ENCODE data around the gene MXD1. TPM values are rescaled to one million over a fixed set of nuclear protein-coding genes. Genes with fewer than 3 reads are reported as not detected.

MXD1 gene
- total RNA-seq, 1 donor from 2014 or later: 3.5 TPM

DNA sequence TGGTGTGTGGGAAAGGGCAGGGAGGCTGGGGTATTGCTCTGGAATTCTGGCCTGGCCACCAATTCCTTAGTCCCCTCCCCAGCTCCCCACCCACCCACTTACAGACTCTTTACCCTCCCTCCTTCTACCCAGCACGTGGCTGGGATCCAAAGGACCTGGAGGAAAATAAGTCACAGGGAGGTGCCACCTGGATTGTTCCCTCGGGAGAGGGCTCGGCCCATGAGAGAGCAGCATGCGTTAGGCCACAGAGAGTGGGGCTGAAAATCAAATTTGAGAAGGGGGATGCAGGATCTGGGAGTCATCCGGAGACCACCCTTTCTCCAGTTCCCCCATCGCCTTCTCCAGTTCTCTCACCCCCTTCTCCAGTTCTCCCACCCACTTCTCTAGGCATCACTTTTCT lies 43.6 kb downstream of the MXD1 start:
- no peaks in the 10 kb centered on the region for H3K9me3 ChIP-seq (replicated peaks)
- intact Hi-C loops (cut with micrococcal nuclease): no loop called here
- no peak overlapping the region for H3K4me3 ChIP-seq
- DNase-seq: no peak
- no peaks in the 10 kb centered on the region for H3K36me3 ChIP-seq
- no peak overlapping the region for H3K27ac ChIP-seq (replicated peaks)
- H3K4me1 ChIP-seq: no peaks in the 10 kb centered on the region
- TF ChIP-seq, protein P1, sequence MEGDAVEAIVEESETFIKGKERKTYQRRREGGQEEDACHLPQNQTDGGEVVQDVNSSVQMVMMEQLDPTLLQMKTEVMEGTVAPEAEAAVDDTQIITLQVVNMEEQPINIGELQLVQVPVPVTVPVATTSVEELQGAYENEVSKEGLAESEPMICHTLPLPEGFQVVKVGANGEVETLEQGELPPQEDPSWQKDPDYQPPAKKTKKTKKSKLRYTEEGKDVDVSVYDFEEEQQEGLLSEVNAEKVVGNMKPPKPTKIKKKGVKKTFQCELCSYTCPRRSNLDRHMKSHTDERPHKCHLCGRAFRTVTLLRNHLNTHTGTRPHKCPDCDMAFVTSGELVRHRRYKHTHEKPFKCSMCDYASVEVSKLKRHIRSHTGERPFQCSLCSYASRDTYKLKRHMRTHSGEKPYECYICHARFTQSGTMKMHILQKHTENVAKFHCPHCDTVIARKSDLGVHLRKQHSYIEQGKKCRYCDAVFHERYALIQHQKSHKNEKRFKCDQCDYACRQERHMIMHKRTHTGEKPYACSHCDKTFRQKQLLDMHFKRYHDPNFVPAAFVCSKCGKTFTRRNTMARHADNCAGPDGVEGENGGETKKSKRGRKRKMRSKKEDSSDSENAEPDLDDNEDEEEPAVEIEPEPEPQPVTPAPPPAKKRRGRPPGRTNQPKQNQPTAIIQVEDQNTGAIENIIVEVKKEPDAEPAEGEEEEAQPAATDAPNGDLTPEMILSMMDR (IDR thresholded peaks at IDR 0.05; ENCODE audit: borderline replicate concordance): no peak
- H3K27me3 ChIP-seq (ENCODE audit: low read depth): no peaks in the 10 kb centered on the region

DNA sequence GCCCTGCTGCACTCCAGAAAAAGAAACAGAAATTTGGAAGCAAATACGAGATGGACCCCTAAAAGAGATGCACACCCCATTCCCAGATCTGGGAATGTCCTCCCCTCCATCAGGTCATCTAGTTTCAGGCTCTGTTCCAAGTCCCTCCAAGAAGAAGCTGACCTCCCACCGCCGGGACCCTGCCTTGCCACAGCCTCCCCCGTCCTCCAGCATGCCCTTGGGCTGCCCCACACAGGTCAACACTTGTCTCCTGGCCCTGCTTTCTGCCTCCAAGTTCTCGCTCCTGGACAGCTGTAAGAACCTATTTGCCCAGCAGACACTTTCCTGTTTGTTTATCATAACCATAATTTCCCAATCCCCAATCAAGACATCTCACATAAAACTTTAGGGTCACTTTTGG lies 44.5 kb downstream of the MXD1 start:
- no peak for DNase-seq
- intact Hi-C loops (cut with micrococcal nuclease): no loop called here
- Histone ChIP-seq H3K4me1 (no peaks in the 10 kb centered on the region), H3K9me3 (replicated peaks) (no peaks in the 10 kb centered on the region), H3K36me3 (no peaks in the 10 kb centered on the region), H3K27me3 (ENCODE audit: low read depth) (no peaks in the 10 kb centered on the region), H3K4me3 (no peak overlapping the region), H3K27ac (replicated peaks) (no peak overlapping the region)
- TF ChIP-seq, protein P1 (IDR thresholded peaks at IDR 0.05; ENCODE audit: borderline replicate concordance): no peak

DNA sequence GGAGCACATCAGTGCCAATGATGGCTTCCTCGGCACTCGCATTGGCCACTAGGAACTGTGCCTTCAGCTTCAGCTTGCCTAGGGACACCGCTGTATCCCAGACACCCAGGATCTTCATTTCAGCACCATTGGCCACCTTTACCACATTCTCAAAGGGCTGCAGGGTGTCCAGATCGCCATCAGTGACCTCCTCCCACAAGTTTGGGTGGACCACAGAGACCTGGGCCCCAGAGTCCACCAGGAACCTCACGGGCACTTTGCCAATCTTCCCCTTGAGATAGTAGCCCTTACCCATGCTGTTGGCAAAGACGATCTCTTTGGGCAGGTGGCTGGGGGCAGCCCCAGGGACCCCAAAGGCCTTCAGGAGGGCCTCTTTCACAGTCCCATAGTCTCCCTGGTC lies 45.9 kb downstream of the MXD1 start:
- Histone ChIP-seq H3K9me3 (replicated peaks) (no peaks in the 10 kb centered on the region), H3K27ac (replicated peaks) (no peak overlapping the region), H3K27me3 (ENCODE audit: low read depth) (no peaks in the 10 kb centered on the region), H3K4me3 (no peak overlapping the region), H3K4me1 (no peaks in the 10 kb centered on the region), H3K36me3 (no peaks in the 10 kb centered on the region)
- TF ChIP-seq, protein P1 (IDR thresholded peaks at IDR 0.05; ENCODE audit: borderline replicate concordance): no peak
- no peak for DNase-seq
- intact Hi-C loops (cut with micrococcal nuclease): no loop called here

DNA sequence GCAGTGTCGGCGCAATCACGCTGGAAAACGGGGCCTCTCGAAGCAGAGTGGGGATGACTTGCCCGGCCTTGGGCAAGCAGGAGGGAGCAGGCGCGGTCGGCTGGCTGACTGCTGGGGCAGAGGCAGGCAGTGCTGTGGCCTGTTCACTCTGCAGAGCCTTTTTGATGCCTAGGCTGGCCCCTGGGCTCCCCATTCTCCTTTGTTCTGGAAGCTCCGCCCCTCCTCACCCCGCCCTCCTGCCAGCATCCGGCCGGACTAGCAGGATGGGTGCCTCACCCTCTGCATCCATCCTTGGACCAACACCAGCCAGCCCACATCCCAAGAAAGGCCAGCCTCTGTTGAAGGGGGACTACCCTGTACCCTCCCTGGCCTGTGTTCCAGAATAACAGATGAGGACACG lies 46.6 kb downstream of the MXD1 start, which contains the start of gene ASPRV1:
Gene ASPRV1, minus strand, starts transcription at position 136 of the 400 bp plus-strand sequence. CDS start 195 bp downstream, outside the sequence.
- H3K27ac ChIP-seq (replicated peaks): no peak within 1 kb of the TSS
- H3K4me3 ChIP-seq: no peak within 1 kb of the TSS
- DNase-seq: no peak
- no peaks in the 10 kb centered on the region for H3K27me3 ChIP-seq (ENCODE audit: low read depth)
- H3K9me3 ChIP-seq (replicated peaks): no peaks in the 10 kb centered on the region
- TF ChIP-seq, protein P1 (IDR thresholded peaks at IDR 0.05; ENCODE audit: borderline replicate concordance): no peak
- intact Hi-C loops (cut with micrococcal nuclease): no loop called here
- no peaks in the 10 kb centered on the region for H3K36me3 ChIP-seq
- H3K4me1 ChIP-seq: no peaks in the 10 kb centered on the region

DNA sequence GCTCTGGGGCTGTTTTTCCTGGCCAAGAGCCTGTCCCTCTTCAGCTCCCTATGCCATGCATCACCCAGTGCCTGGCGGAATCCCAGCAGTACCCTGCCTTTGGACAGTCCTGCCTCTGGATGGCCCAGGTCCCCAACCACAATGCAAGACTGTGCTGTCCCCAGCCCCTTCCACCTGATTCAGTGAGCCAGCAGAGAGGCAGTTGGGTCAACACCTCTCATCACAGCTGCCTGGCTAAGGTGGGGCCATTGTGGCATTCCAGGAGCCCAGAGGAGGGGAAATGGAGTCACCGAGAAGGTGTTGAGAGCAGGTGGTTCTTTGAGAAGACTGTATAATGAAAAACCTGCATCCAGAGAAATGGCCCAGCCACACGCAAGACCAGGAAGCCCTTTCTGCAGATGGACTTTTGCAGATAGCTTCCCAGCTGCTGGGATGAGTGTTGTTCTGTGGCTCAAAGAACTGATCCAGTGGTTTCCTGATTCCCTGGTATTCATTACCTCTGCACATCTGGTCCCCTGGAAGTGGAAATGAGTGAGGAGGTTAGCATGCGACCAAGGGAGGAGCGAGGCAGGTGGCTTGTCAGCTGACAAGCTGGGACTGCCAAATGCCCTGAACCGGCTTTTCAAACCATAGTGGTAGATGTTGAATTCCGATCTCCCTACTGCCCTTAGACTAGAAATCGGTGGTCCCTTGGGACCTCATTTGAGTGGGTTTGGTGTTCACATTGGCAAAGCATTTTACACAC lies 48.2 kb downstream of the MXD1 start:
- intact Hi-C loops (cut with micrococcal nuclease): no loop called here
- Histone ChIP-seq H3K27ac (replicated peaks) (no peak overlapping the region), H3K4me1 (no peaks in the 10 kb centered on the region), H3K9me3 (replicated peaks) (no peaks in the 10 kb centered on the region), H3K36me3 (no peaks in the 10 kb centered on the region), H3K4me3 (no peak overlapping the region), H3K27me3 (ENCODE audit: low read depth) (no peaks in the 10 kb centered on the region)
- TF ChIP-seq, protein P1 (IDR thresholded peaks at IDR 0.05; ENCODE audit: borderline replicate concordance): no peak
- no peak for DNase-seq
